Measurements from ENCODE around the gene TMEM200A. TPM values are rescaled to one million over a fixed set of nuclear protein-coding genes. Genes with fewer than 3 reads are reported as not detected.

TMEM200A gene
- total RNA-seq, 1 donor from 2014 or later, result 17.7 TPM

Other genes with a start within 250 kb of the TMEM200A start
- 4.8 TPM for gene SAMD3, start 143.1 kb upstream of the TMEM200A start, total RNA-seq